ENCODE results near the gene GAL. TPM values are rescaled to one million over a fixed set of nuclear protein-coding genes. Genes with fewer than 3 reads are reported as not detected.

The GAL gene
- total and polyA plus RNA-seq, 2 of the 13 experiments (the other 11 are each of a cell fraction or from before 2014, with no cell fraction given): not detected

DNA sequence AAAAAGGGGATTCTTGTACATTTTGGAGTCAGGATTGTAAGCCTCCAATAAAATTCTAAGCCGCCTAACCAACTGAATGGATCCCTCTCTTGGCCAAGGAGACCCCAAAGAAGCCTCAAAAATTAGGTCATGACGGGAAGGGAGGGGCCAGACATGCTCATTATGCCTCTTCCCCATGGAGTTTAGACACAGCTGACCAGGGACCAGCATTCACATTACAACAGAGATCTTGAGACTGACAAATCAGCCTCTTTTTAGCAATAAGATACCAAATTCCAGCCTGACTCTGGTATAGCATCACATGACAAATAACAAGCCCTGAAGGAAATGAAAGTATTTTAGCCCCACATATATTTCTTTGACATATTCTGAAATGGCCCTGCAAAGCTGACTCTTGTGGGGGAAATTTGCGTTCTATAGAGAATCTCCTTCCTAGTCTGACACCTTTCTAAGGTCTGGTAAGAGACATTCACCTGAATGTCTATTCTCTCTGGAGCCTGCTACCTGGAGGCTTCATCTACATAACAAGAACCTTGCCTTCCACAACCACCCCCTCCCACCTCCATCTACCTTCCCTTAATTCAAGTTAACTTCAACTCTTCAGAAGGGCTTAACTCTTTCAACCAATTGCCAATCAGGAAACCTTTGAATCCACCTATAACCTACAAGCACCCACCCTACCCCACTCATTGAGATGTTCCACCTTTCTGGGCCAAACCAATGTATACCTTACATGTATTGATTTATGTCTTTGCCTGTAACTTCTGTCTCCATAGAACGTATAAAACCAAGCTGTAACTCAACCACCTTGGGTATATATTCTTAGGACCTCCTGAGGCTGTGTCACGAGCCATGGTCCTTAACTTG, 10.3 kb downstream of the GAL start:
- CTCF ChIA-PET (ENCODE audit: low intra/inter-chr PET ratio, low total read pairs): no interaction called here
- no peak for TF ChIP-seq STAG1 (CRISPR knock-in tag; IDR thresholded peaks at IDR 0.05)
- TF ChIP-seq, protein P1, sequence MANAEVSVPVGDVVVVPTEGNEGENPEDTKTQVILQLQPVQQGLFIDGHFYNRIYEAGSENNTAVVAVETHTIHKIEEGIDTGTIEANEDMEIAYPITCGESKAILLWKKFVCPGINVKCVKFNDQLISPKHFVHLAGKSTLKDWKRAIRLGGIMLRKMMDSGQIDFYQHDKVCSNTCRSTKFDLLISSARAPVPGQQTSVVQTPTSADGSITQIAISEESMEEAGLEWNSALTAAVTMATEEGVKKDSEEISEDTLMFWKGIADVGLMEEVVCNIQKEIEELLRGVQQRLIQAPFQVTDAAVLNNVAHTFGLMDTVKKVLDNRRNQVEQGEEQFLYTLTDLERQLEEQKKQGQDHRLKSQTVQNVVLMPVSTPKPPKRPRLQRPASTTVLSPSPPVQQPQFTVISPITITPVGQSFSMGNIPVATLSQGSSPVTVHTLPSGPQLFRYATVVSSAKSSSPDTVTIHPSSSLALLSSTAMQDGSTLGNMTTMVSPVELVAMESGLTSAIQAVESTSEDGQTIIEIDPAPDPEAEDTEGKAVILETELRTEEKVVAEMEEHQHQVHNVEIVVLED (CRISPR knock-in tag; IDR thresholded peaks at IDR 0.05; ENCODE audit: borderline replicate concordance): no peak
- TF ChIP-seq ZNF446 (CRISPR knock-in tag; IDR thresholded peaks at IDR 0.05): no peak
- TF ChIP-seq, protein P2, sequence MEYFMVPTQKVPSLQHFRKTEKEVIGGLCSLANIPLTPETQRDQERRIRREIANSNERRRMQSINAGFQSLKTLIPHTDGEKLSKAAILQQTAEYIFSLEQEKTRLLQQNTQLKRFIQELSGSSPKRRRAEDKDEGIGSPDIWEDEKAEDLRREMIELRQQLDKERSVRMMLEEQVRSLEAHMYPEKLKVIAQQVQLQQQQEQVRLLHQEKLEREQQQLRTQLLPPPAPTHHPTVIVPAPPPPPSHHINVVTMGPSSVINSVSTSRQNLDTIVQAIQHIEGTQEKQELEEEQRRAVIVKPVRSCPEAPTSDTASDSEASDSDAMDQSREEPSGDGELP (IDR thresholded peaks at IDR 0.05; ENCODE audit: borderline replicate concordance, low read depth): no peak
- no peak for TF ChIP-seq ZNF143 (CRISPR knock-in tag; IDR thresholded peaks at IDR 0.05)
- no peak for TF ChIP-seq MTF1 (CRISPR knock-in tag; IDR thresholded peaks at IDR 0.05)
- TF ChIP-seq SAFB2 (CRISPR knock-in tag; IDR thresholded peaks at IDR 0.05; ENCODE audit: borderline replicate concordance, low read depth): no peak
- TF ChIP-seq, protein P3, sequence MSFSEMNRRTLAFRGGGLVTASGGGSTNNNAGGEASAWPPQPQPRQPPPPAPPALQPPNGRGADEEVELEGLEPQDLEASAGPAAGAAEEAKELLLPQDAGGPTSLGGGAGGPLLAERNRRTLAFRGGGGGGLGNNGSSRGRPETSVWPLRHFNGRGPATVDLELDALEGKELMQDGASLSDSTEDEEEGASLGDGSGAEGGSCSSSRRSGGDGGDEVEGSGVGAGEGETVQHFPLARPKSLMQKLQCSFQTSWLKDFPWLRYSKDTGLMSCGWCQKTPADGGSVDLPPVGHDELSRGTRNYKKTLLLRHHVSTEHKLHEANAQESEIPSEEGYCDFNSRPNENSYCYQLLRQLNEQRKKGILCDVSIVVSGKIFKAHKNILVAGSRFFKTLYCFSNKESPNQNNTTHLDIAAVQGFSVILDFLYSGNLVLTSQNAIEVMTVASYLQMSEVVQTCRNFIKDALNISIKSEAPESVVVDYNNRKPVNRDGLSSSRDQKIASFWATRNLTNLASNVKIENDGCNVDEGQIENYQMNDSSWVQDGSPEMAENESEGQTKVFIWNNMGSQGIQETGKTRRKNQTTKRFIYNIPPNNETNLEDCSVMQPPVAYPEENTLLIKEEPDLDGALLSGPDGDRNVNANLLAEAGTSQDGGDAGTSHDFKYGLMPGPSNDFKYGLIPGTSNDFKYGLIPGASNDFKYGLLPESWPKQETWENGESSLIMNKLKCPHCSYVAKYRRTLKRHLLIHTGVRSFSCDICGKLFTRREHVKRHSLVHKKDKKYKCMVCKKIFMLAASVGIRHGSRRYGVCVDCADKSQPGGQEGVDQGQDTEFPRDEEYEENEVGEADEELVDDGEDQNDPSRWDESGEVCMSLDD (CRISPR knock-in tag; IDR thresholded peaks at IDR 0.05; ENCODE audit: borderline replicate concordance): no peak
- no peak for TF ChIP-seq KLF12 (CRISPR knock-in tag; IDR thresholded peaks at IDR 0.05; ENCODE audit: borderline replicate concordance)
- TF ChIP-seq, protein P4, sequence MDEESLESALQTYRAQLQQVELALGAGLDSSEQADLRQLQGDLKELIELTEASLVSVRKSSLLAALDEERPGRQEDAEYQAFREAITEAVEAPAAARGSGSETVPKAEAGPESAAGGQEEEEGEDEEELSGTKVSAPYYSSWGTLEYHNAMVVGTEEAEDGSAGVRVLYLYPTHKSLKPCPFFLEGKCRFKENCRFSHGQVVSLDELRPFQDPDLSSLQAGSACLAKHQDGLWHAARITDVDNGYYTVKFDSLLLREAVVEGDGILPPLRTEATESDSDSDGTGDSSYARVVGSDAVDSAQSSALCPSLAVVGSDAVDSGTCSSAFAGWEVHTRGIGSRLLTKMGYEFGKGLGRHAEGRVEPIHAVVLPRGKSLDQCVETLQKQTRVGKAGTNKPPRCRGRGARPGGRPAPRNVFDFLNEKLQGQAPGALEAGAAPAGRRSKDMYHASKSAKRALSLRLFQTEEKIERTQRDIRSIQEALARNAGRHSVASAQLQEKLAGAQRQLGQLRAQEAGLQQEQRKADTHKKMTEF (CRISPR knock-in tag; IDR thresholded peaks at IDR 0.05): no peak
- no peak for TF ChIP-seq POLR2G (IDR thresholded peaks at IDR 0.05; ENCODE audit: low read depth, low read length)
- TF ChIP-seq RCOR2 (CRISPR knock-in tag; IDR thresholded peaks at IDR 0.05): no peak
- TF ChIP-seq, protein P5, sequence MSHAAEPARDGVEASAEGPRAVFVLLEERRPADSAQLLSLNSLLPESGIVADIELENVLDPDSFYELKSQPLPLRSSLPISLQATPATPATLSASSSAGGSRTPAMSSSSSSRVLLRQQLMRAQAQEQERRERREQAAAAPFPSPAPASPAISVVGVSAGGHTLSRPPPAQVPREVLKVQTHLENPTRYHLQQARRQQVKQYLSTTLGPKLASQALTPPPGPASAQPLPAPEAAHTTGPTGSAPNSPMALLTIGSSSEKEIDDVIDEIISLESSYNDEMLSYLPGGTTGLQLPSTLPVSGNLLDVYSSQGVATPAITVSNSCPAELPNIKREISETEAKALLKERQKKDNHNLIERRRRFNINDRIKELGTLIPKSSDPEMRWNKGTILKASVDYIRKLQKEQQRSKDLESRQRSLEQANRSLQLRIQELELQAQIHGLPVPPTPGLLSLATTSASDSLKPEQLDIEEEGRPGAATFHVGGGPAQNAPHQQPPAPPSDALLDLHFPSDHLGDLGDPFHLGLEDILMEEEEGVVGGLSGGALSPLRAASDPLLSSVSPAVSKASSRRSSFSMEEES (CRISPR knock-in tag; IDR thresholded peaks at IDR 0.05): no peak
- TF ChIP-seq ZNF816 (CRISPR knock-in tag; IDR thresholded peaks at IDR 0.05; ENCODE audit: borderline replicate concordance): no peak
- no peak for TF ChIP-seq NFKB2 (CRISPR knock-in tag; IDR thresholded peaks at IDR 0.05; ENCODE audit: borderline replicate concordance)
- TF ChIP-seq TGIF2 (CRISPR knock-in tag; IDR thresholded peaks at IDR 0.05): no peak

More for the DNA sequence above, 10.3 kb downstream of the GAL start:
- FAIRE-seq (no peak), ATAC-seq (no peak), DNase-seq (ENCODE audit: low spot score) (no peak)
- Histone ChIP-seq H3K4me2 (ENCODE audit: low read depth, low read length) (no peak overlapping the region), H3K9ac (ENCODE audit: insufficient read depth, low read depth, low read length) (no peak overlapping the region), H3K9me3 (ENCODE audit: low read length) (no peaks in the 10 kb centered on the region), H2AFZ (ENCODE audit: low read length) (no peak overlapping the region), H3K79me2 (ENCODE audit: insufficient read depth, low read length) (no peaks in the 10 kb centered on the region), H3K36me3 (replicated peaks in 1 of 2; ENCODE audit: control insufficient read depth in 1 of 2, insufficient read depth in 2 of 2, low read length in 2 of 2) (no peaks in the 10 kb centered on the region), H3K4me1 (ENCODE audit: insufficient read depth, low read length) (no peaks in the 10 kb centered on the region), H4K20me1 (ENCODE audit: insufficient read depth, low read length) (no peaks in the 10 kb centered on the region), H3K27me3 (ENCODE audit: control insufficient read depth in 1 of 2, insufficient read depth in 2 of 2, low read length in 2 of 2) (peaks cover 2 to 18% of the 10 kb centered on the region in 2 experiments; a peak in 4 of 5 replicates), H3K27ac (ENCODE audit: extremely low read length, insufficient read depth, low read length) (no peak overlapping the region), H3K4me3 (replicated peaks in 1 of 3; ENCODE audit: insufficient read depth in 1 of 3, low read depth in 2 of 3, low read length in 3 of 3) (no peak overlapping the region)
- intact Hi-C loops (cut with micrococcal nuclease; ENCODE audit: unreplicated experiment): no loop called here
- in situ Hi-C loops (cut with HindIII; ENCODE audit: extremely low pct_ligation_motif_present, low pct_unique_long_range_greater_than_20kb): no loop called here
- 8% methylated on average over 5 of the region's 5 CpGs for WGBS (ENCODE audit: low lambda C conversion rate)
- POLR2A ChIA-PET: no interaction called here
- no TSS peak for BruUV-seq (replicated peaks)
